Thyroid gland (tissue), 4 donors: ENCODE data around the gene DPP8. TPM values are rescaled to one million over a fixed set of nuclear protein-coding genes. Genes with fewer than 3 reads are reported as not detected.
A peak's percentile ranks its signal among the peaks of the same experiment; 100 is the strongest.

Experiments
- DNase-seq, 2 donors: peaks; one replicate each; pipeline ENCODE4 v3.0.0-alpha.2; 2019
- H3K27ac ChIP-seq, 3 donors: fragments of 200-600 bp; sonication (generic); 1 replicate in 2 of 3; 2 replicates in 1 of 3; pipeline ENCODE4 v1.5.1; 2016 to 2019; ENCODE audit warnings: mild to moderate bottlenecking in 1 of 3, moderate library complexity in 1 of 3
- H3K27me3 ChIP-seq: fragments of 200-600 bp; sonication (generic); one replicate; pipeline ENCODE4 v1.5.1; 2019
- H3K36me3 ChIP-seq, 2 donors: fragments of 200-600 bp; sonication (generic); one replicate each; pipeline ENCODE4 v1.5.1; 2016 to 2019
- H3K4me1 ChIP-seq, 2 donors: fragments of 200-600 bp; sonication (generic); one replicate each; pipeline ENCODE4 v1.5.1; 2017 to 2019
- H3K4me3 ChIP-seq, 3 donors: fragments of 200-600 bp; sonication (generic); replicated peaks in 1 of 3; 1 replicate in 2 of 3; 2 replicates in 1 of 3; pipeline ENCODE4 v1.5.1; 2016; ENCODE audit warnings: mild to moderate bottlenecking in 1 of 3
- H3K9me3 ChIP-seq: fragments of 200-600 bp; sonication (generic); one replicate; pipeline ENCODE4 v1.5.1; 2017
- CTCF ChIP-seq, 6 experiments: fragments of 200-600 bp in 3 of 6; fragments of 450-650 bp in 3 of 6; sonication (generic) in 3 of 6; IDR thresholded peaks; one replicate each; pipeline ENCODE4 v1.5.1; 2016 to 2019; ENCODE audit warnings: antibody characterized with exemption in 6 of 6, mild to moderate bottlenecking in 2 of 6, inconsistent platforms in 1 of 6, moderate library complexity in 1 of 6
- POLR2A ChIP-seq, 2 donors: fragments of 450-650 bp; IDR thresholded peaks; one replicate each; pipeline ENCODE4 v1.6.1; 2017; ENCODE audit warnings: antibody characterized with exemption in 2 of 2, mild to moderate bottlenecking in 2 of 2, moderate library complexity in 1 of 2
- WGBS, 2 donors: methylation state at CpG; one replicate each; pipeline ENCODE4 v1.1.5; 2017; 5-methylcytosine and 5-hydroxymethylcytosine counted together
- intact Hi-C: fragments of 100-400 bp; cut with DNase I; formaldehyde crosslinking; loops from one replicate; pipeline ENCODE4 v1.15.1; 2023
- total RNA-seq, 4 donors: library from RNA; depleted of rRNA; stranded (reverse); fragments of >200 nt; gene quantifications; one replicate each; pipeline ENCODE4 v1.2.3, GENCODE V29; 2016

DPP8 gene
- total RNA-seq: 10 to 100 TPM; 44.8 to 53.5 (median 52.3) TPM

GRCh38 chr15:65516997-65517865 is at the start of gene DPP8:
TSS of gene DPP8 (minus strand) at chr15:65517689. CDS start at chr15:65512553, 5,136 bp downstream.
- DNase-seq: peak; percentile 91 to 95
- H3K27ac ChIP-seq: peak within 1 kb of the TSS; percentile 60 to 89 (median 86)
- intact Hi-C loops: no loop called here
- peaks cover 19 to 27% of the 10 kb centered on the region in 2 donors for H3K4me1 ChIP-seq
- WGBS, 2 donors: 1% methylated on average over 46 to 48 of the region's 75 CpGs
- H3K9me3 ChIP-seq: no peaks in the 10 kb centered on the region
- no peaks in the 10 kb centered on the region for H3K27me3 ChIP-seq
- H3K36me3 ChIP-seq: no peaks in the 10 kb centered on the region
- peak within 1 kb of the TSS; percentile 38 to 98 (median 72) for H3K4me3 ChIP-seq
- peak in 1 of 2 donors; percentile 67 for TF ChIP-seq POLR2A (IDR thresholded peaks at IDR 0.05)
- TF ChIP-seq CTCF (IDR thresholded peaks at IDR 0.05): peak; percentile 56 to 95 (median 84)

- Histone ChIP-seq H3K4me3 (no peak overlapping the region), H3K9me3 (no peaks in the 10 kb centered on the region), H3K4me1 (no peaks in the 10 kb centered on the region), H3K27me3 (no peaks in the 10 kb centered on the region), H3K27ac (no peak overlapping the region), H3K36me3 (peaks cover 20 to 26% of the 10 kb centered on the region in 2 donors)
- intact Hi-C loops: no loop called here
- TF ChIP-seq CTCF (IDR thresholded peaks at IDR 0.05) (no peak), POLR2A (IDR thresholded peaks at IDR 0.05) (no peak)
- no peak for DNase-seq
- WGBS, 2 donors: 83 to 90% methylated on average over 6 of the region's 6 CpGs
Measured at GRCh38 chr15:65561934-65562333, 44.4 kb upstream of the DPP8 start.

- Histone ChIP-seq H3K27me3 (no peaks in the 10 kb centered on the region), H3K9me3 (no peaks in the 10 kb centered on the region), H3K27ac (no peak overlapping the region), H3K4me3 (no peak overlapping the region), H3K36me3 (peaks cover 17 to 22% of the 10 kb centered on the region in 2 donors), H3K4me1 (no peaks in the 10 kb centered on the region)
- no peak for TF ChIP-seq CTCF (IDR thresholded peaks at IDR 0.05)
- TF ChIP-seq POLR2A (IDR thresholded peaks at IDR 0.05): no peak
- no peak for DNase-seq
- intact Hi-C loops: no loop called here
Measured at GRCh38 chr15:65559941-65560340, 42.5 kb upstream of the DPP8 start.

GRCh38 chr15:65558997-65559760 is 41.7 kb upstream of the DPP8 start:
- H3K27ac ChIP-seq: no peak overlapping the region
- TF ChIP-seq CTCF (IDR thresholded peaks at IDR 0.05) (no peak), POLR2A (IDR thresholded peaks at IDR 0.05) (no peak)
- DNase-seq: no peak
- intact Hi-C loops: no loop called here
- WGBS, 2 donors: 96 to 97% methylated on average over 6 of the region's 6 CpGs
- no peaks in the 10 kb centered on the region for H3K27me3 ChIP-seq
- no peak overlapping the region for H3K4me3 ChIP-seq
- H3K9me3 ChIP-seq: no peaks in the 10 kb centered on the region
- H3K36me3 ChIP-seq: peaks cover 12 to 14% of the 10 kb centered on the region in 2 donors
- no peaks in the 10 kb centered on the region for H3K4me1 ChIP-seq
